Astrocyte of the cerebellum (primary cell): ENCODE results near the gene GRAMD2B.

Source experiments
- DNase-seq: peaks from one replicate; pipeline ENCODE4 v3.0.0-alpha.2; 2011; ENCODE audit warnings: low read depth
- H3K4me3 ChIP-seq: 2 replicates; pipeline ENCODE4 v1.5.1; 2011; ENCODE audit warnings: mild to moderate bottlenecking, low read depth, low read length, moderate library complexity
- CTCF ChIP-seq: IDR thresholded peaks from 2 replicates; pipeline ENCODE4 v1.5.1; 2012; ENCODE audit warnings: low read length, low read depth, moderate library complexity, mild to moderate bottlenecking; ENCODE audit errors: missing control alignments
- in situ Hi-C: cut with HindIII; loops from 2 replicates; pipeline ENCODE4 v1.10.0; 2017; ENCODE audit warnings: low sequenced_read_pairs

GRAMD2B gene

GRCh38 chr5:126454081-126454480 lies 30.9 kb downstream of the GRAMD2B start:
- in situ Hi-C loops, result no loop called here
- H3K4me3 ChIP-seq, result no peak overlapping the region
- DNase-seq, result no peak
- TF ChIP-seq CTCF, result no peak

- in situ Hi-C loops, result no loop called here
- DNase-seq, result no peak
- no peak overlapping the region for H3K4me3 ChIP-seq
- TF ChIP-seq CTCF, result no peak
Observed at GRCh38 chr5:126454535-126454934, 31.3 kb downstream of the GRAMD2B start.

GRCh38 chr5:126455264-126455663 lies 32.1 kb downstream of the GRAMD2B start:
- DNase-seq, result no peak
- no peak overlapping the region for H3K4me3 ChIP-seq
- in situ Hi-C loops, result no loop called here
- TF ChIP-seq CTCF, result no peak

GRCh38 chr5:126455728-126456127 lies 32.5 kb downstream of the GRAMD2B start:
- in situ Hi-C loops, result no loop called here
- no peak for DNase-seq
- no peak for TF ChIP-seq CTCF
- H3K4me3 ChIP-seq, result no peak overlapping the region

GRCh38 chr5:126456217-126456820 lies 33.1 kb downstream of the GRAMD2B start:
- DNase-seq, result no peak
- in situ Hi-C loops, result no loop called here
- H3K4me3 ChIP-seq, result no peak overlapping the region
- no peak for TF ChIP-seq CTCF

- in situ Hi-C loops, result no loop called here
- H3K4me3 ChIP-seq, result no peak overlapping the region
- no peak for DNase-seq
Observed at GRCh38 chr5:126460459-126460858, 37.2 kb downstream of the GRAMD2B start.

More at GRCh38 chr5:126460459-126460858, 37.2 kb downstream of the GRAMD2B start:
- TF ChIP-seq CTCF, result no peak
